Kidney glomerular epithelial cell (primary cell): ENCODE results near the gene PRR12.
A peak's percentile ranks its signal among the peaks of the same experiment; 100 is the strongest.

ENCODE experiments used
- DNase-seq: peaks from one replicate; lab custom pipeline; 2025; lab: John Stamatoyannopoulos, UW

PRR12 gene

GRCh38 chr19:49590971-49591730, at the start of gene PRR12:
Gene PRR12, plus strand, starts transcription at chr19:49591182. Its CDS starts 473 bp downstream, at chr19:49591655.
- DNase-seq = peak; percentile 44

GRCh38 chr19:49541914-49542313, 49.1 kb upstream of the PRR12 start:
- DNase-seq = no peak

- DNase-seq = no peak
Observed at GRCh38 chr19:49542446-49542845, 48.5 kb upstream of the PRR12 start.

GRCh38 chr19:49543032-49543431, 48.0 kb upstream of the PRR12 start:
- DNase-seq = no peak

- no peak for DNase-seq
Observed at GRCh38 chr19:49544154-49544553, 46.8 kb upstream of the PRR12 start.

GRCh38 chr19:49546825-49547565, 44.0 kb upstream of the PRR12 start:
- DNase-seq = peak; percentile 85

- DNase-seq = no peak
Observed at GRCh38 chr19:49549045-49549444, 41.9 kb upstream of the PRR12 start.

GRCh38 chr19:49551531-49551930, 39.5 kb upstream of the PRR12 start:
- DNase-seq = no peak

GRCh38 chr19:49552749-49553148, 38.2 kb upstream of the PRR12 start:
- DNase-seq = no peak

- no peak for DNase-seq
Observed at GRCh38 chr19:49553451-49554271, 37.3 kb upstream of the PRR12 start.

- DNase-seq = no peak
Observed at GRCh38 chr19:49554701-49555181, 36.2 kb upstream of the PRR12 start.

- DNase-seq = no peak
Observed at GRCh38 chr19:49555600-49556411, 35.2 kb upstream of the PRR12 start.

GRCh38 chr19:49556412-49557398, 34.3 kb upstream of the PRR12 start:
- DNase-seq = no peak

- no peak for DNase-seq
Observed at GRCh38 chr19:49557641-49558325, 33.2 kb upstream of the PRR12 start.

- DNase-seq = no peak
Observed at GRCh38 chr19:49558591-49558990, 32.4 kb upstream of the PRR12 start.

GRCh38 chr19:49559443-49559842, 31.5 kb upstream of the PRR12 start:
- no peak for DNase-seq

- no peak for DNase-seq
Observed at GRCh38 chr19:49559928-49560327, 31.1 kb upstream of the PRR12 start.

- no peak for DNase-seq
Observed at GRCh38 chr19:49560358-49560900, 30.6 kb upstream of the PRR12 start.

- no peak for DNase-seq
Observed at GRCh38 chr19:49564616-49565045, 26.4 kb upstream of the PRR12 start.
